Coronary artery (tissue), 2 donors: ENCODE results near the gene PLA2G4D.

Experiments used
- DNase-seq: peaks from one replicate; pipeline ENCODE4 v3.0.0-alpha.2; 2017; ENCODE audit warnings: low spot score
- H3K27ac ChIP-seq, 2 donors: fragments of 200-600 bp; sonication (generic); one replicate each; pipeline ENCODE4 v1.5.1; 2016 to 2019
- H3K4me3 ChIP-seq: fragments of 200-600 bp; sonication (generic); 2 replicates; pipeline ENCODE4 v1.5.1; 2016; ENCODE audit warnings: mild to moderate bottlenecking, moderate library complexity
- TF ChIP-seq, protein P1 (sequence below): fragments of 200-600 bp; sonication (generic); IDR thresholded peaks from one replicate; pipeline ENCODE4 v1.5.1; 2019; ENCODE audit warnings: antibody characterized with exemption

PLA2G4D gene

DNA sequence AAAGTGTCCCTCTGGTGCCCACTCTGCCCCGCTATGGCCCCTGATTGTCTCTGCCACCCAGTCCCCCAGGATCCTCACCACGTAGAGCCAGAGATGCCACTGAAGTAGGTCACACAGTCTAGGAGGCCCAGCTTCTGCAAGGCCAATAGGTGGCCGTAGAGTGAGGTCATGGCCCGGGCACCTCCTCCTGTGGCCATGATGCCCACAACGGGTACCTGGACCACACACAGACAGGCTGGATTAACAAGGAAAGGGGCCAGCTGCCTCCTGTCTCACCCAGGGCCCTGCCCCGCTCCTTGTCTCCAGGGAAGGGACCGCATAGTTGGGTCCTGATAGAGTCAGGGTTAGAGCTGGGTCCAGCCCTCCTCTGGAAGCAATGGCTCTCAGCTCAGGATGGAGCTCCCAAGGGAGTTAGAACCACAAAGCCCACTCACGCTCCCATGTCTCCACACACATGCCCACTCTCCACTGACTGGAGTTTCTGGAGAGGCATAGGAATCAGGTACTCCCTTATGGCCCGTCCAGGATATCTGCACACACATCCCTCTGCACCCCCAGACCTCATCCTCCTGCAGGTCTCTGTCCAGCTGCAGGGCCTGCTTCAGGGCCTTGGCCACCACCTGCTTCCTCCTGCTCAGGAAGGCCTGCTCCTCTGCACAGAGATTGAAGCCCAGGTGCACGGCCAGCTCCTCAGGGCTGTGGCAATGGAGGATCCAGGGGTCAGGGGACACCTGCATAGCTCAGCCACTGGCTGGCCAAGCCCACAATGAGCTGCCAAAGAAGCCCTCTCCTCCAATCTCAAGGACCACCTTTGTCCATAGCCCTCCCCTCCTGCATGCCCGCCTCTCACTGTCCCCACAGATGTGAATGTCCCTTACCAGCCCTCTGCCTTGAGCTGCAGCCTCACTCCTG is 13.2 kb downstream of the PLA2G4D start:
- DNase-seq, result peak; percentile 49
- H3K27ac ChIP-seq, result no peak overlapping the region
- TF ChIP-seq, protein P1, sequence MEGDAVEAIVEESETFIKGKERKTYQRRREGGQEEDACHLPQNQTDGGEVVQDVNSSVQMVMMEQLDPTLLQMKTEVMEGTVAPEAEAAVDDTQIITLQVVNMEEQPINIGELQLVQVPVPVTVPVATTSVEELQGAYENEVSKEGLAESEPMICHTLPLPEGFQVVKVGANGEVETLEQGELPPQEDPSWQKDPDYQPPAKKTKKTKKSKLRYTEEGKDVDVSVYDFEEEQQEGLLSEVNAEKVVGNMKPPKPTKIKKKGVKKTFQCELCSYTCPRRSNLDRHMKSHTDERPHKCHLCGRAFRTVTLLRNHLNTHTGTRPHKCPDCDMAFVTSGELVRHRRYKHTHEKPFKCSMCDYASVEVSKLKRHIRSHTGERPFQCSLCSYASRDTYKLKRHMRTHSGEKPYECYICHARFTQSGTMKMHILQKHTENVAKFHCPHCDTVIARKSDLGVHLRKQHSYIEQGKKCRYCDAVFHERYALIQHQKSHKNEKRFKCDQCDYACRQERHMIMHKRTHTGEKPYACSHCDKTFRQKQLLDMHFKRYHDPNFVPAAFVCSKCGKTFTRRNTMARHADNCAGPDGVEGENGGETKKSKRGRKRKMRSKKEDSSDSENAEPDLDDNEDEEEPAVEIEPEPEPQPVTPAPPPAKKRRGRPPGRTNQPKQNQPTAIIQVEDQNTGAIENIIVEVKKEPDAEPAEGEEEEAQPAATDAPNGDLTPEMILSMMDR, result no peak
- no peak overlapping the region for H3K4me3 ChIP-seq

DNA sequence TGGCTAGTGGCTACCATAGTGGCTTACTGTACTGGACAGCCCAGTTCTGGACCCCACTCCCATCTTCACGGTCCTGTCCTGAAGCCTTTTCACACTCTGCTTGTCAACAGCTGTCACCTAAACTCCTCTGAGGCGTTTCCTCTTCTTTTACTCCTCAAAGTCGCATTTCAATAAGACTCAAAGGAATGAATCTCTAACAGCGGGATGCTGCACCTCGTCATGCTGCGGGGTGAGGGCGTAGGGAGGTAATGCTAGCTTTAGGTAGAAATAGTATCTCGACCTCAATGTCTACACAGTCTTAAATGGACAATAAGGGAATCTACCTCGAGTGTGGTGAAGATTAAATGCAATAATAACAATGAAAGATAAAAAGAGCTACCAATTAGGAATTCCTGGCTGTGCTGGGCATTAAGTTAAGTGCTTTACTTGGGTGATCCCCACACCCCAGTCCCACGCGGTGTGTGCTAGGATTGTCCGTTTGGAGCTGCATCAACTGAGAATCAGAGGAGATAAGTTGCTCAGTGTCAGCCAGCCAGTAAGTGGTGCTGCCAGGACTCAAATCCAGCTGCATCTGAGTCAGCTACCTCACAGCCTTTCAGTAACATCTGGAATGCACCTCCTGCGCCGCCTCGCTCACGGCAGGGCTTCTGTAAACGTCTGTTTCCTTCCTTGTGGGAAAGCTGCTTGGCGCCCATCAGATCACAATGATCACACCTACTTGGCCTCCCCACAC is 14.0 kb downstream of the PLA2G4D start:
- no peak overlapping the region for H3K4me3 ChIP-seq
- TF ChIP-seq, protein P1, result no peak
- no peak overlapping the region for H3K27ac ChIP-seq
- peak; percentile 57 for DNase-seq

DNA sequence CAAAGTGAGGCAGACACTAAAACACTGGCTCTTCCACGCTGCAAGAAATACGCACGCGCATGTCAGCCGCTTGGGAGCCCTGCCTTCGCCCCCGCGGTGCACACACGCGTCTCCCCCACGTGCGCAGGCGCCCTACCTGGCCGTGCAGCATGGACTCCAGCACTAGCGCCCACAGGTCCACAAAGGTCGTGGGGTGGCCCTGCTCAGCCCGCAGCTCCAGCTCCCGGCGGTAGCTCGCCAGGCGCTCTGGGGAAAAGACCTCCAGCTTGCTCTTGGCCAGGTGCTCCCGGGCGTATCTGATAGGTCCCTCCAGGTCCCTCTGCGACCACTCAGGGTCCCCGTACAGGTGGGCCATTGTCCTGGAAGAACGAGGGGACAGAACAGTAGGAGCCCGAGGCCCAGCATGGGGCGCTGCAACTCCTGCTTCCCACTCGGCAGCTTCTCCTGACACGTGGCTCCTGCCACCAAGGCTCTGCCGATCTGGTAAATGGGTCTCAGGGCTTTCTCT is 14.9 kb downstream of the PLA2G4D start:
- TF ChIP-seq, protein P1, result no peak
- no peak overlapping the region for H3K4me3 ChIP-seq
- DNase-seq, result peak; percentile 67
- H3K27ac ChIP-seq, result no peak overlapping the region

DNA sequence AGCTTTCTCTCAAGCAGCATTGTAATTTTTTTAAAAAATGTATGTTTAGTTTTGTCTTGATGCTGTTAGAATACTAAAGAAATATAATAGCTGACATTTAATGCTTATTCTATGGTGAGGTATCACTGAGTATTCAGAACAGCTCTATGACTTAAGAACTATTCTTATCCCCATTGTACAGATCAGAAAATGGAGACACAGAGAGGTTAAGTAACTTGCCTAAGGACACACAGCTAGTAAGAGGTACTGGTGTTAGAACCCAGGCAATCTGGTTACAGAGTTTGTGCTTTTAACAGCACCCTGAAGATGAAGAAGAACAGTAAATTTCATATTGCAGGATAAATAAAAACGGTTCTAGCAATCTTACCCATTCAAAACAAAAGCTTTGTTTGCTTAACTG is 15.5 kb downstream of the PLA2G4D start:
- DNase-seq, result no peak
- Histone ChIP-seq H3K4me3 (no peak overlapping the region), H3K27ac (no peak overlapping the region)
- TF ChIP-seq, protein P1, result no peak

DNA sequence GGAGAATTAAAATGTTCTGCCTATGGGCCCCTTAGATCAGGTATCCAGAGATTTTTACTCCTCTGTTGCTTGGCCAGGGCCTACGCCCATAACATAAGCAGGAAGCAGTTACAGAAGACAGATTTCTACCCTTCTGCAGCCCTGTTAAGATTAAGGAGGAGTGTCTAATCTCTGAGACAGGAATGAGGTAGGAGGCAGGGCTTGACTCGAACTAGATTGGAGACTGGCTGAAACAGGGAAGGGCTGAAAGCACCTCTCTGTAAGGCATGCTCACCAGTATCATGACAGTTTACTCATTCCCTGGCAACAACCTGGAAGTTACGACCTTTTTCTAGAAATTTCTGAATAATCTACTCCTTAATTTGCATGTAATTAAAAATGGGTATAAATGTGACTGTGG is 16.7 kb downstream of the PLA2G4D start:
- TF ChIP-seq, protein P1, result no peak
- DNase-seq, result no peak
- no peak overlapping the region for H3K4me3 ChIP-seq
- H3K27ac ChIP-seq, result no peak overlapping the region

DNA sequence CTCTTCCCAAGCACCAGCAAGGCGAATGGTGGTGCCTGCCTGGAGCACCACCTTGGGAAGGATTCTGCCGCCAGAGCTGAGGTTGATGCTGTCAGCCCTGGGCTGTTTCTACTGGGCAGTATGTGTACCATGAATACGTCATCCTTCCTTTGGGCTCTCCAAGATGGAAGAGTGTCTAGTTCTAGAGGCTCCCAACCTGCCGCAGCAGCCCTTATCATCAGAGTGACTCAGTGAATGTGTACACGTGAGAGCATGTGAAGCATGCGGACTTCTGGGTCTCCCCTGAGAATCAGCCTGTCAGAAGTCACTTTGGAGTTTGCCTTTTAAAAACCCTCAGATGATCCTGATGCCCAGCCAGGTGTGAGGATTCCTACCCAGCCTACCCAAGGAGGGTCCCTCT is 20.9 kb downstream of the PLA2G4D start:
- DNase-seq, result peak; percentile 29
- Histone ChIP-seq H3K27ac (no peak overlapping the region), H3K4me3 (no peak overlapping the region)
- TF ChIP-seq, protein P1, result no peak
